GM12864 (cell line): ENCODE results near the gene ENG.

Experiments used
- DNase-seq: peaks from one replicate; pipeline ENCODE4 v3.0.0-alpha.2; 2011; ENCODE audit warnings: low read depth
- H3K4me3 ChIP-seq: 2 replicates; pipeline ENCODE4 v1.5.1; 2011; ENCODE audit warnings: mild to moderate bottlenecking, low read depth, low read length, control low read depth
- TF ChIP-seq, protein P1 (sequence below): IDR thresholded peaks from 2 replicates; pipeline ENCODE4 v1.5.1; 2011; ENCODE audit warnings: low read depth, mild to moderate bottlenecking, moderate library complexity, low read length, control low read depth, inconsistent platforms; ENCODE audit errors: missing control alignments

Gene ENG

DNA sequence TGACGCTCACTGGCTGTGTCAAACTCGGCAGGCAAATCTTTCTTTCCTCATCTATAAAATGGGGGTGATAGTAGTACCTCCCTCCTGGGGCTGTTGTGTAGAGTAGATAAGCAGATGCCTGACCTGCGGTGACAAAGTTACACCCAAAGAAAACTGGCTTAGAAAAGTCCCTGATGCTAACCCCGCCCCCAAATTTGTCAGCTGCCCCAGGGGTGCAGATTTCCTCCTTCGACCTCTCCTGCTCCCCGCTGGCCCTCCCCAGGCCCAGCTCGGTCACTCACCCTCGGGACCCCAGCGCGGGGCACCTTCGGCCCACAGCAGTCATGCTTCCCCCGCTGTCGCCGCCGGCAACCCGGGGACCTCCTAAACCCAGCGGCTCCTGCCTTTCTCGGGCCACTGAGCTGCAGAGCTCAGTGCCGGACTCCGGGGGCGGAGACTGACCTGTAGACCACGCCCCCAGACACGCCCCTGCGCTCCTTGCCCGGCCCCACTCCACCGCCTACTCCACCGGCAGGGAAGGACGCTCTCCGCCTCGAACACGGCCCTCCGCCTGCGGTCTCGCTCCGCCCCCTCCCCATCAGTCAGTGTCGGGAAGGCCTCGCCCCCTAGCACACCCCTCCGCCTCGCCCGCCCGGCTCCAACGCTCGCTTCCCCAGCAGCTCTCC is 83.4 kb downstream of the ENG start:
- DNase-seq = peak; percentile 85
- peak overlapping the region; percentile 56 for H3K4me3 ChIP-seq
- TF ChIP-seq, protein P1, sequence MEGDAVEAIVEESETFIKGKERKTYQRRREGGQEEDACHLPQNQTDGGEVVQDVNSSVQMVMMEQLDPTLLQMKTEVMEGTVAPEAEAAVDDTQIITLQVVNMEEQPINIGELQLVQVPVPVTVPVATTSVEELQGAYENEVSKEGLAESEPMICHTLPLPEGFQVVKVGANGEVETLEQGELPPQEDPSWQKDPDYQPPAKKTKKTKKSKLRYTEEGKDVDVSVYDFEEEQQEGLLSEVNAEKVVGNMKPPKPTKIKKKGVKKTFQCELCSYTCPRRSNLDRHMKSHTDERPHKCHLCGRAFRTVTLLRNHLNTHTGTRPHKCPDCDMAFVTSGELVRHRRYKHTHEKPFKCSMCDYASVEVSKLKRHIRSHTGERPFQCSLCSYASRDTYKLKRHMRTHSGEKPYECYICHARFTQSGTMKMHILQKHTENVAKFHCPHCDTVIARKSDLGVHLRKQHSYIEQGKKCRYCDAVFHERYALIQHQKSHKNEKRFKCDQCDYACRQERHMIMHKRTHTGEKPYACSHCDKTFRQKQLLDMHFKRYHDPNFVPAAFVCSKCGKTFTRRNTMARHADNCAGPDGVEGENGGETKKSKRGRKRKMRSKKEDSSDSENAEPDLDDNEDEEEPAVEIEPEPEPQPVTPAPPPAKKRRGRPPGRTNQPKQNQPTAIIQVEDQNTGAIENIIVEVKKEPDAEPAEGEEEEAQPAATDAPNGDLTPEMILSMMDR = no peak

DNA sequence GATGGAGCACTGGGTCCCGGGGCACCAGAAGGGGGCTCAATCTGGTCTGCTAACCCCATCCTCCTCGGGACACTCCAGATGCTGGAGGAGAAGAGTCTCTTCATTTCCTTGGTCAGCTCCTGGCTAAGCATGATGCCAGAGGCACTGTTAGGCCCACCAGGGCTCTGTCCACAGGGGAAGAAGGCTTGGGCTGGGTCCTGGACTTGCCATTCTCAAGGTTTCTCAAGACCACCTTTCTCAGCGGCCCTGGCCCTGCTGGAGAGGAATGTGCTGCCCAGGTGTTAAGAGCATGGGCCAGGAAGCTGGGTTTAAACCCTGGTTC is 83.9 kb downstream of the ENG start:
- TF ChIP-seq, protein P1 = no peak
- peak overlapping the region; percentile 56 for H3K4me3 ChIP-seq
- DNase-seq = no peak

DNA sequence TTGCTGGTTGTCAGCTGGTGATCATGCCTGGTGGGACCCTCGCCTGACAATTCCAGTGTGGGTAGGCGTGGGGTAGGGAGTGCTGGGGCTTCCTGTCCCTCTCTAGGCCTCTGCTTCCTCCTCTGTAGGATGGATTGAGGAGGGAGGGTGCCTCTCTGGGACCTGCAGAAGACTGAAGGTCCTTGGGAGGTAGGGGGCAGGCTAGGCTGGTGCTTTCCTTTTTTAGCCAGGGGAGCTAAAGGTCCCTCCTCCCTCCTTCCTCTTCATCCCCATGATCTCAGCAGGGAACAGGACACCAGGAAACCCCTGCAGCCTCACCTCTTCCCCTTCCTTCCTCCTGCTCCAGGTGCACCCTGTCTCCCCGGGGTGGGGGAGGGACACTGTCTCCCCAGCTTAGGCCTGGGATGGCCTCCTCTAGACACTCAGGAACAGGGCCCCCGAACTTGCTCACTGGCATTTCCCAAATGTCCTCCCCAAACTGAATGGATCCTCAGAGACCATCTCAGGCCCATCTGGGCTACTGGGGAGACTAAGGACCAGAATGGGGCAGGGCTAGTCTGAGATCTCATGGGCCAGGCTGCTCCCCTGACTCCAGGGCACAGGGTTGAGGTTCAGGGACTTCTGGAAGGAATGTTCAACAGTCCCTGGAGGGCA is 84.4 kb downstream of the ENG start:
- DNase-seq = no peak
- H3K4me3 ChIP-seq = peak overlapping the region; percentile 56; the same call in 1 of the 2 replicates
- TF ChIP-seq, protein P1 = no peak

DNA sequence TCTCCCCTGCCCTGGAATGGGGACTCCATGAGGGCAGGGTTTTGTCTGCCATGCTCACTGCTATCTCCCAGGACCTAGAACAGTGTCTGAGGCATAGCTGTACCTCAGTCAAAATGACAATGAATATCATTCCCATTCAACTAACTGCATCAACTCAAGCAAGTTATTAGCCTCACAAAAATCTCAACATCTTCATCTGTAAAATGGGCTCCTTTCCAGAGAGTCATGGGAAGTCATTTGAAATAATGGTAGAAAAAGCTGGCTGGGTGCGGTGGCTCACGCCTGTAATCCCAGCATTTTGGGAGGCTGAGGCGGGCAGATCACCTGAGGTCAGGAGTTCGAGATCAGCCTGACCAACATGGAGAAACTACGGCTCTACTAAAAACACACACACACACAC is 85.4 kb downstream of the ENG start:
- no peak for DNase-seq
- H3K4me3 ChIP-seq = no peak overlapping the region
- TF ChIP-seq, protein P1 = no peak

DNA sequence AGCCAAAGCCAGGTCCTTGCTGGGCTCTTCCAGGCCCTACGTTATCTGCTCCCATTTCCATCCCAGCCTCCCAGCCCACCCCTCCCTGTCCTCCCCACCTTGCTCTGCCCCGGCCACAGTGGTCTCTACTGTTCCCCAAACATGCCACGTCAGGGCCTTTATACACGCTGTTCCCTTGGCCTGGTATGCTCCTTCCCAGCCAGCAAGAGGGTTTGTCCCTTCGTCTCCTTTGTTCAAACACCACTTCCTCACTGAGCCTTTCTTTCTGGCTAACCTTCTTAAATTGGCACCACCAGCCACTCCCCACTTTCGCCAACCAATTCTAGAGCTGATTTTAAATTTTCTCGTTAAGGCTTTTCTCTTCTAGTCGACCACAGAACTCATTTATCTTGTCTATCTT is 85.8 kb downstream of the ENG start:
- TF ChIP-seq, protein P1 = no peak
- DNase-seq = no peak
- H3K4me3 ChIP-seq = no peak overlapping the region

DNA sequence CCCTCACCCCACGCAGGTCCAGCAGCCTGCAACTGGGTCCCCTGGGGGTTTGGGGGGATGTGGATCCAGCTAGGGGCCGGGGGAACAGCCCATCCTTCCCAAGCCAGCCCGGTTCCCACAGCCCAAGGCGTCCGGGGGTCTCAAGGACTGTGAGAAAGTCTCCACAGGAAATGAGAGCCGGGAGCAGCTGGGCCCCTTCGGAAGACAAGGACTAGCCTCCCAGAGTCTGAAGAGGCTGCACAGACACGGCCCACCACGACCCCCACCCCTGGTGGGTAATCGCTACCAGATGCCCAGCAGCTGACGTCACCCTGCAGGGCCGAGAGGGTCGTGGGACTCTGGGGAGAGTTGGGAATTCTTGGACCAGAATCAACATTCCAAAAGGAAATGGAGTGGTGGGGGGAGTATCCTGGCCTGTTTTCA is 86.5 kb downstream of the ENG start:
- no peak for DNase-seq
- H3K4me3 ChIP-seq = no peak overlapping the region
- TF ChIP-seq, protein P1 = no peak

DNA sequence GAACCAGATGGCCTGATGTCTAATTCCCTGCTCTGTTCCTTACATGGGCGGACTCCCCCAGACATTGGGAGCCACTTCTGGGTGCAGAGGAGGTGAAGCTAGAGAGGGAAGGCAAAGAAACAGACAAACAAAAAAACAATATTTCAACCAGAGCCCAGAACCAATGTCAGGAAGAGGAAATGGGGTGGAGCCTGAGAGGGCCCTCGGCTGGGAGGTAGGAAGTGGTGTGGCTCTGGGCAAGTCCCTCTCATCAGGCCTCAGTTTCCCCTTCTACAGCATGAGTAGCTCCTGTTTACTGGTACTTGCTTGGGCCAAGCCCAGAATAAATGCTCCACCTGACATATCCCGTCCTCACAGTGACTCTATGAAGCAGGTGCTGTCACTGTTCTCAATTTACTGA is 87.0 kb downstream of the ENG start:
- H3K4me3 ChIP-seq = no peak overlapping the region
- TF ChIP-seq, protein P1 = no peak
- DNase-seq = no peak
